Body of pancreas (tissue), 4 donors: ENCODE data around the gene RFTN1.

ENCODE experiments used
- CTCF ChIP-seq, 7 experiments: fragments of 450-650 bp in 4 of 7; fragments of 200-600 bp in 3 of 7; sonication (generic) in 3 of 7; IDR thresholded peaks; one replicate each; pipeline ENCODE4 v1.5.1; 2016 to 2019; ENCODE audit warnings: antibody characterized with exemption in 7 of 7
- POLR2A ChIP-seq, 3 donors: fragments of 450-650 bp; IDR thresholded peaks; one replicate each; pipeline ENCODE4 v1.6.1; 2016; ENCODE audit warnings: antibody characterized with exemption in 3 of 3, mild to moderate bottlenecking in 2 of 3

- no peak for TF ChIP-seq CTCF (IDR thresholded peaks at IDR 0.05)
- no peak for TF ChIP-seq POLR2A (IDR thresholded peaks at IDR 0.05)
Observed at GRCh38 chr3:16468002-16468335, 45.5 kb downstream of the RFTN1 start.
